ENCODE data around the gene AHI1. TPM values are rescaled to one million over a fixed set of nuclear protein-coding genes. Genes with fewer than 3 reads are reported as not detected.

Gene AHI1
- total RNA-seq, 1 experiment from 2014 or later = 14.1 TPM

- H3K9ac ChIP-seq (ENCODE audit: low read length) = no peak overlapping the region
- no peaks in the 10 kb centered on the region for H4K20me1 ChIP-seq (ENCODE audit: insufficient read depth, low read depth, low read length)
- no peak overlapping the region for H3K27ac ChIP-seq (ENCODE audit: low read length)
- H3K4me1 ChIP-seq (ENCODE audit: low read length) = no peaks in the 10 kb centered on the region; the same call in 1 of the 2 replicates
- H3K9me3 ChIP-seq (ENCODE audit: low read length) = no peaks in the 10 kb centered on the region
- no peak for DNase-seq
- H3K27me3 ChIP-seq (ENCODE audit: low read length) = no peaks in the 10 kb centered on the region
- no peak overlapping the region for H3K4me2 ChIP-seq (ENCODE audit: low read depth, low read length, poor library complexity, severe bottlenecking)
- H2AFZ ChIP-seq (ENCODE audit: low read length) = no peak overlapping the region
- H3K36me3 ChIP-seq (ENCODE audit: insufficient read depth, low read length) = no peaks in the 10 kb centered on the region; the same call in 1 of the 2 replicates
- no peaks in the 10 kb centered on the region for H3K9me2 ChIP-seq (replicated peaks; ENCODE audit: insufficient read depth, low read length)
- no peaks in the 10 kb centered on the region for H3K79me2 ChIP-seq (ENCODE audit: low read length)
- no peak overlapping the region for H3K4me3 ChIP-seq (ENCODE audit: low read length)
Measured at GRCh38 chr6:135412761-135413160, 84.8 kb downstream of the AHI1 start.

- Histone ChIP-seq H2AFZ (ENCODE audit: low read length) (no peak overlapping the region), H3K9me2 (replicated peaks; ENCODE audit: insufficient read depth, low read length) (no peaks in the 10 kb centered on the region), H3K36me3 (ENCODE audit: insufficient read depth, low read length) (no peaks in the 10 kb centered on the region; the same call in 1 of the 2 replicates), H3K4me2 (ENCODE audit: low read depth, low read length, poor library complexity, severe bottlenecking) (no peak overlapping the region), H3K9ac (ENCODE audit: low read length) (no peak overlapping the region), H3K4me1 (ENCODE audit: low read length) (no peaks in the 10 kb centered on the region), H3K79me2 (ENCODE audit: low read length) (no peaks in the 10 kb centered on the region), H3K27me3 (ENCODE audit: low read length) (no peaks in the 10 kb centered on the region), H3K9me3 (ENCODE audit: low read length) (no peaks in the 10 kb centered on the region), H3K4me3 (ENCODE audit: low read length) (no peak overlapping the region), H3K27ac (ENCODE audit: low read length) (no peak overlapping the region), H4K20me1 (ENCODE audit: insufficient read depth, low read depth, low read length) (no peaks in the 10 kb centered on the region)
- DNase-seq = no peak
Measured at GRCh38 chr6:135411849-135412248, 85.7 kb downstream of the AHI1 start.

GRCh38 chr6:135411339-135411738 is 86.2 kb downstream of the AHI1 start:
- H3K4me2 ChIP-seq (ENCODE audit: low read depth, low read length, poor library complexity, severe bottlenecking) = no peak overlapping the region
- no peaks in the 10 kb centered on the region for H3K9me3 ChIP-seq (ENCODE audit: low read length)

GRCh38 chr6:135410856-135411255 is 86.7 kb downstream of the AHI1 start:
- no peak overlapping the region for H2AFZ ChIP-seq (ENCODE audit: low read length)
- no peak overlapping the region for H3K4me2 ChIP-seq (ENCODE audit: low read depth, low read length, poor library complexity, severe bottlenecking)
- H3K9me2 ChIP-seq (replicated peaks; ENCODE audit: insufficient read depth, low read length) = no peaks in the 10 kb centered on the region
- H3K27ac ChIP-seq (ENCODE audit: low read length) = no peak overlapping the region
- H3K9me3 ChIP-seq (ENCODE audit: low read length) = no peaks in the 10 kb centered on the region
- H3K36me3 ChIP-seq (ENCODE audit: insufficient read depth, low read length) = no peaks in the 10 kb centered on the region; the same call in 1 of the 2 replicates
- no peaks in the 10 kb centered on the region for H3K79me2 ChIP-seq (ENCODE audit: low read length)
- DNase-seq = no peak
- H3K4me1 ChIP-seq (ENCODE audit: low read length) = no peaks in the 10 kb centered on the region
- no peak overlapping the region for H3K9ac ChIP-seq (ENCODE audit: low read length)
- H3K4me3 ChIP-seq (ENCODE audit: low read length) = no peak overlapping the region
- no peaks in the 10 kb centered on the region for H3K27me3 ChIP-seq (ENCODE audit: low read length)
- no peaks in the 10 kb centered on the region for H4K20me1 ChIP-seq (ENCODE audit: insufficient read depth, low read depth, low read length)

More at GRCh38 chr6:135411339-135411738, 86.2 kb downstream of the AHI1 start:
- no peaks in the 10 kb centered on the region; the same call in 1 of the 2 replicates for H3K36me3 ChIP-seq (ENCODE audit: insufficient read depth, low read length)
- no peaks in the 10 kb centered on the region for H3K27me3 ChIP-seq (ENCODE audit: low read length)
- no peaks in the 10 kb centered on the region for H4K20me1 ChIP-seq (ENCODE audit: insufficient read depth, low read depth, low read length)
- no peak overlapping the region for H3K27ac ChIP-seq (ENCODE audit: low read length)
- no peak overlapping the region for H3K4me3 ChIP-seq (ENCODE audit: low read length)
- H2AFZ ChIP-seq (ENCODE audit: low read length) = no peak overlapping the region
- H3K4me1 ChIP-seq (ENCODE audit: low read length) = no peaks in the 10 kb centered on the region
- no peak for DNase-seq
- H3K9me2 ChIP-seq (replicated peaks; ENCODE audit: insufficient read depth, low read length) = no peaks in the 10 kb centered on the region
- H3K79me2 ChIP-seq (ENCODE audit: low read length) = no peaks in the 10 kb centered on the region
- no peak overlapping the region for H3K9ac ChIP-seq (ENCODE audit: low read length)

GRCh38 chr6:135403584-135403983 is 94.0 kb downstream of the AHI1 start:
- peaks cover 8% of the 10 kb centered on the region; the same call in 1 of the 2 replicates for H3K36me3 ChIP-seq (ENCODE audit: insufficient read depth, low read length)

GRCh38 chr6:135402311-135402710 is 95.2 kb downstream of the AHI1 start:
- H3K36me3 ChIP-seq (ENCODE audit: insufficient read depth, low read length) = peaks cover 8% of the 10 kb centered on the region; the same call in 1 of the 2 replicates
- no peaks in the 10 kb centered on the region for H3K79me2 ChIP-seq (ENCODE audit: low read length)
- H4K20me1 ChIP-seq (ENCODE audit: insufficient read depth, low read depth, low read length) = no peaks in the 10 kb centered on the region
- no peak overlapping the region for H3K4me2 ChIP-seq (ENCODE audit: low read depth, low read length, poor library complexity, severe bottlenecking)
- DNase-seq = no peak
- no peaks in the 10 kb centered on the region for H3K27me3 ChIP-seq (ENCODE audit: low read length)
- H3K9me2 ChIP-seq (replicated peaks; ENCODE audit: insufficient read depth, low read length) = no peaks in the 10 kb centered on the region
- H3K9ac ChIP-seq (ENCODE audit: low read length) = no peak overlapping the region
- H3K9me3 ChIP-seq (ENCODE audit: low read length) = no peaks in the 10 kb centered on the region
- no peak overlapping the region for H2AFZ ChIP-seq (ENCODE audit: low read length)
- H3K27ac ChIP-seq (ENCODE audit: low read length) = no peak overlapping the region
- peaks cover 10% of the 10 kb centered on the region for H3K4me1 ChIP-seq (ENCODE audit: low read length)
- no peak overlapping the region for H3K4me3 ChIP-seq (ENCODE audit: low read length)

More at GRCh38 chr6:135403584-135403983, 94.0 kb downstream of the AHI1 start:
- Histone ChIP-seq H3K9me2 (replicated peaks; ENCODE audit: insufficient read depth, low read length) (no peaks in the 10 kb centered on the region), H3K4me3 (ENCODE audit: low read length) (no peak overlapping the region), H3K27ac (ENCODE audit: low read length) (no peak overlapping the region), H3K27me3 (ENCODE audit: low read length) (no peaks in the 10 kb centered on the region), H2AFZ (ENCODE audit: low read length) (no peak overlapping the region), H3K9ac (ENCODE audit: low read length) (no peak overlapping the region), H4K20me1 (ENCODE audit: insufficient read depth, low read depth, low read length) (no peaks in the 10 kb centered on the region), H3K79me2 (ENCODE audit: low read length) (no peaks in the 10 kb centered on the region), H3K4me2 (ENCODE audit: low read depth, low read length, poor library complexity, severe bottlenecking) (no peak overlapping the region), H3K9me3 (ENCODE audit: low read length) (no peaks in the 10 kb centered on the region), H3K4me1 (ENCODE audit: low read length) (no peaks in the 10 kb centered on the region)
- no peak for DNase-seq

- H3K9me2 ChIP-seq (replicated peaks; ENCODE audit: insufficient read depth, low read length) = no peaks in the 10 kb centered on the region
- H4K20me1 ChIP-seq (ENCODE audit: insufficient read depth, low read depth, low read length) = no peaks in the 10 kb centered on the region
- no peak for DNase-seq
- H3K4me1 ChIP-seq (ENCODE audit: low read length) = peaks cover 24% of the 10 kb centered on the region
- peak overlapping the region; percentile 57 for H3K4me2 ChIP-seq (ENCODE audit: low read depth, low read length, poor library complexity, severe bottlenecking)
- peak overlapping the region; percentile 46; the same call in 1 of the 2 replicates for H2AFZ ChIP-seq (ENCODE audit: low read length)
- no peaks in the 10 kb centered on the region for H3K27me3 ChIP-seq (ENCODE audit: low read length)
- H3K9me3 ChIP-seq (ENCODE audit: low read length) = no peaks in the 10 kb centered on the region
- peak overlapping the region; percentile 35 for H3K4me3 ChIP-seq (ENCODE audit: low read length)
- peak overlapping the region; percentile 12; the same call in 1 of the 2 replicates for H3K27ac ChIP-seq (ENCODE audit: low read length)
- no peaks in the 10 kb centered on the region for H3K36me3 ChIP-seq (ENCODE audit: insufficient read depth, low read length)
- no peaks in the 10 kb centered on the region for H3K79me2 ChIP-seq (ENCODE audit: low read length)
- no peak overlapping the region for H3K9ac ChIP-seq (ENCODE audit: low read length)
Measured at GRCh38 chr6:135397172-135397952, 100.2 kb downstream of the AHI1 start.

GRCh38 chr6:135395136-135395535 is 102.4 kb downstream of the AHI1 start:
- Histone ChIP-seq H3K4me1 (ENCODE audit: low read length) (peaks cover 24% of the 10 kb centered on the region), H2AFZ (ENCODE audit: low read length) (no peak overlapping the region), H3K36me3 (ENCODE audit: insufficient read depth, low read length) (no peaks in the 10 kb centered on the region), H3K9ac (ENCODE audit: low read length) (no peak overlapping the region), H3K9me3 (ENCODE audit: low read length) (no peaks in the 10 kb centered on the region), H3K27me3 (ENCODE audit: low read length) (no peaks in the 10 kb centered on the region), H3K79me2 (ENCODE audit: low read length) (no peaks in the 10 kb centered on the region), H3K9me2 (replicated peaks; ENCODE audit: insufficient read depth, low read length) (no peaks in the 10 kb centered on the region; the same call in 1 of the 2 replicates), H3K4me3 (ENCODE audit: low read length) (no peak overlapping the region), H4K20me1 (ENCODE audit: insufficient read depth, low read depth, low read length) (no peaks in the 10 kb centered on the region), H3K4me2 (ENCODE audit: low read depth, low read length, poor library complexity, severe bottlenecking) (no peak overlapping the region), H3K27ac (ENCODE audit: low read length) (no peak overlapping the region)
- no peak for DNase-seq

All from Karpas-422 (cell line).